Measurements from ENCODE around the gene HNRNPA1L2.

GRCh38 chr13:52597676-52598075, 44.6 kb upstream of the HNRNPA1L2 start:
- TF ChIP-seq ZNF311 (tag by site-specific recombination; IDR thresholded peaks at IDR 0.05; ENCODE audit: borderline replicate concordance) (no peak), ZNF596 (tag by site-specific recombination; IDR thresholded peaks at IDR 0.05) (no peak), SETDB1 (IDR thresholded peaks at IDR 0.05; ENCODE audit: insufficient read length, low read length) (no peak)
